Measurements from ENCODE around the gene NPAS4.
"Not testable (repeated sequence)": the region's sequence is repeated elsewhere in the genome, so short reads cannot be mapped to it uniquely, and the experiment has no call there.

Gene NPAS4

GRCh38 chr11:66420671-66421476 lies at the start of gene NPAS4:
TSS of gene NPAS4 (plus strand) at chr11:66421035. CDS start at chr11:66421180, 145 bp downstream.
- DNase-seq: no peak

- peak; percentile 81 for DNase-seq
Observed at GRCh38 chr11:66371627-66372415, 49.0 kb upstream of the NPAS4 start, which contains the start of gene SLC29A2. TSS of gene SLC29A2 (minus strand) at chr11:66371760. CDS start at chr11:66371591, 169 bp downstream.

GRCh38 chr11:66373265-66373664 lies 47.6 kb upstream of the NPAS4 start:
- no peak for DNase-seq

- not testable (repeated sequence) for DNase-seq
Observed at GRCh38 chr11:66373690-66374287, 47.0 kb upstream of the NPAS4 start.

GRCh38 chr11:66380264-66380663 lies 40.6 kb upstream of the NPAS4 start:
- not testable (repeated sequence) for DNase-seq

- not testable (repeated sequence) for DNase-seq
Observed at GRCh38 chr11:66384316-66384715, 36.5 kb upstream of the NPAS4 start.

GRCh38 chr11:66386171-66387069 lies 34.4 kb upstream of the NPAS4 start:
- peak; percentile 81 for DNase-seq

GRCh38 chr11:66388780-66389386 lies 32.0 kb upstream of the NPAS4 start:
- DNase-seq: peak; percentile 64

- DNase-seq: no peak
Observed at GRCh38 chr11:66391322-66391721, 29.5 kb upstream of the NPAS4 start.

GRCh38 chr11:66393954-66394353 lies 26.9 kb upstream of the NPAS4 start:
- no peak for DNase-seq

- DNase-seq: no peak
Observed at GRCh38 chr11:66407651-66408050, 13.2 kb upstream of the NPAS4 start.

GRCh38 chr11:66408488-66409214 lies 12.2 kb upstream of the NPAS4 start:
- peak; percentile 94 for DNase-seq

GRCh38 chr11:66409226-66409625 lies 11.6 kb upstream of the NPAS4 start:
- DNase-seq: no peak

- DNase-seq: no peak
Observed at GRCh38 chr11:66410191-66410590, 10.6 kb upstream of the NPAS4 start.

GRCh38 chr11:66411323-66411722 lies 9.5 kb upstream of the NPAS4 start:
- DNase-seq: no peak

GRCh38 chr11:66412110-66412509 lies 8.7 kb upstream of the NPAS4 start:
- DNase-seq: no peak

GRCh38 chr11:66413167-66413566 lies 7.7 kb upstream of the NPAS4 start:
- DNase-seq: no peak

- DNase-seq: no peak
Observed at GRCh38 chr11:66414120-66414934, 6.5 kb upstream of the NPAS4 start.

GRCh38 chr11:66415423-66415822 lies 5.4 kb upstream of the NPAS4 start:
- no peak for DNase-seq

- peak; percentile 30 for DNase-seq
Observed at GRCh38 chr11:66417000-66417399, 3.8 kb upstream of the NPAS4 start.

Data from stimulated activated CD4-positive, alpha-beta T cell treated with anti-CD3 and anti-CD28 coated beads, Interleukin-4, amount 100 ng/mL, for 1 hour (primary cell).